Measurements from ENCODE around the gene ANGEL1. TPM values are rescaled to one million over a fixed set of nuclear protein-coding genes. Genes with fewer than 3 reads are reported as not detected.

ANGEL1 gene
- total and polyA plus RNA-seq, 2 of the 13 experiments (the other 11 are each of a cell fraction or from before 2014, with no cell fraction given), result 14.3 to 20.1 TPM

DNA sequence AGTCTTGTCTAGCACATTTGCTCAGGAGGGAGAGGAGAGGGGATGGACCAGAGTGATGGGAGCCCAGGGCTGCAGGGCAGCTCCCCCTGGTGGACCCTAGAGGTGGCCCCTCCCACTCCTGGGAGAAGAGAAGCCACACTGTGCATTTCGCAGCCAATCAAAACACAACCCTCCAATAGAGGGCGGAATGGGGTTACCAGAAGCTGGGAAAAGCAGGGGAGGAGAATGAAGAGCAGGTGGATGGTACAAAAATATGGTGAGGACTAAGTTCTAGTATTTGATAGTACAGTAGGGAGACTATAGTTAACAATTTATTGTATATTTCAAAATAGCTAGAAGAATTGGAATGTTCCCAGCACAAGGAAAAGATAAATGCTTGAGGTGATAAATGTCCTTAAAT, 27.8 kb downstream of the ANGEL1 start (continued):
- TF ChIP-seq, protein P1, sequence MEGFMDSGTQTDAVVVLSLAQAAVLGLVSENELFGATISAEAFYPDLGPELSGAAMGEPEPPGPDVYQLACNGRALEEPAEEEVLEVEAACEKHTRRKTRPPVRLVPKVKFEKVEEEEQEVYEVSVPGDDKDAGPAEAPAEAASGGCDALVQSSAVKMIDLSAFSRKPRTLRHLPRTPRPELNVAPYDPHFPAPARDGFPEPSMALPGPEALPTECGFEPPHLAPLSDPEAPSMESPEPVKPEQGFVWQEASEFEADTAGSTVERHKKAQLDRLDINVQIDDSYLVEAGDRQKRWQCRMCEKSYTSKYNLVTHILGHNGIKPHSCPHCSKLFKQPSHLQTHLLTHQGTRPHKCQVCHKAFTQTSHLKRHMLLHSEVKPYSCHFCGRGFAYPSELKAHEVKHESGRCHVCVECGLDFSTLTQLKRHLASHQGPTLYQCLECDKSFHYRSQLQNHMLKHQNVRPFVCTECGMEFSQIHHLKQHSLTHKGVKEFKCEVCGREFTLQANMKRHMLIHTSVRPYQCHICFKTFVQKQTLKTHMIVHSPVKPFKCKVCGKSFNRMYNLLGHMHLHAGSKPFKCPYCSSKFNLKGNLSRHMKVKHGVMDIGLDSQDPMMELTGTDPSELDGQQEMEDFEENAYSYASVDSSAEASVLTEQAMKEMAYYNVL (CRISPR knock-in tag; IDR thresholded peaks at IDR 0.05; ENCODE audit: borderline replicate concordance), result 0 out of 2 replicates have a peak, but pooled peaks have one; percentile 31
- TF ChIP-seq ZNF256 (CRISPR knock-in tag; conservative IDR thresholded peaks at IDR 0.05) (no peak), PAF1 (CRISPR knock-in tag; IDR thresholded peaks at IDR 0.05) (no peak), KLF13 (CRISPR knock-in tag; IDR thresholded peaks at IDR 0.05) (0 out of 2 replicates have a peak, but pooled peaks have one; percentile 53), DPF2 (CRISPR knock-in tag; IDR thresholded peaks at IDR 0.05; ENCODE audit: borderline replicate concordance, low read depth) (no peak), TCF12 (IDR thresholded peaks at IDR 0.05) (no peak), TCF12 (CRISPR knock-in tag; IDR thresholded peaks at IDR 0.05) (no peak), MED8 (CRISPR knock-in tag; IDR thresholded peaks at IDR 0.05; ENCODE audit: insufficient replicate concordance) (no peak), SP140L (CRISPR knock-in tag; IDR thresholded peaks at IDR 0.05; ENCODE audit: borderline replicate concordance) (no peak), ZNF350 (CRISPR knock-in tag; IDR thresholded peaks at IDR 0.05; ENCODE audit: borderline replicate concordance, low read depth) (0 out of 2 replicates have a peak, but pooled peaks have one; percentile 33), CBFB (CRISPR knock-in tag; IDR thresholded peaks at IDR 0.05) (0 out of 2 replicates have a peak, but pooled peaks have one; percentile 26), ZNF20 (CRISPR knock-in tag; IDR thresholded peaks at IDR 0.05) (no peak), ZNF543 (CRISPR knock-in tag; IDR thresholded peaks at IDR 0.05) (no peak), HOXA7 (CRISPR knock-in tag; IDR thresholded peaks at IDR 0.05) (no peak), ZNF430 (CRISPR knock-in tag; IDR thresholded peaks at IDR 0.05) (0 out of 2 replicates have a peak, but pooled peaks have one; percentile 24)
- TF ChIP-seq, protein P2, sequence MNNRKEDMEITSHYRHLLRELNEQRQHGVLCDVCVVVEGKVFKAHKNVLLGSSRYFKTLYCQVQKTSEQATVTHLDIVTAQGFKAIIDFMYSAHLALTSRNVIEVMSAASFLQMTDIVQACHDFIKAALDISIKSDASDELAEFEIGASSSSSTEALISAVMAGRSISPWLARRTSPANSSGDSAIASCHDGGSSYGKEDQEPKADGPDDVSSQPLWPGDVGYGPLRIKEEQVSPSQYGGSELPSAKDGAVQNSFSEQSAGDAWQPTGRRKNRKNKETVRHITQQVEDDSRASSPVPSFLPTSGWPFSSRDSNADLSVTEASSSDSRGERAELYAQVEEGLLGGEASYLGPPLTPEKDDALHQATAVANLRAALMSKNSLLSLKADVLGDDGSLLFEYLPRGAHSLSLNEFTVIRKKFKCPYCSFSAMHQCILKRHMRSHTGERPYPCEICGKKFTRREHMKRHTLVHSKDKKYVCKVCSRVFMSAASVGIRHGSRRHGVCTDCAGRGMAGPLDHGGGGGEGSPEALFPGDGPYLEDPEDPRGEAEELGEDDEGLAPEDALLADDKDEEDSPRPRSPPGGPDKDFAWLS (CRISPR knock-in tag; IDR thresholded peaks at IDR 0.05; ENCODE audit: borderline replicate concordance), result no peak
- TF ChIP-seq, protein P3, sequence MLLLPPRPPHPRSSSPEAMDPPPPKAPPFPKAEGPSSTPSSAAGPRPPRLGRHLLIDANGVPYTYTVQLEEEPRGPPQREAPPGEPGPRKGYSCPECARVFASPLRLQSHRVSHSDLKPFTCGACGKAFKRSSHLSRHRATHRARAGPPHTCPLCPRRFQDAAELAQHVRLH (CRISPR knock-in tag; IDR thresholded peaks at IDR 0.05; ENCODE audit: borderline replicate concordance, low read depth), result no peak
- TF ChIP-seq, protein P4, sequence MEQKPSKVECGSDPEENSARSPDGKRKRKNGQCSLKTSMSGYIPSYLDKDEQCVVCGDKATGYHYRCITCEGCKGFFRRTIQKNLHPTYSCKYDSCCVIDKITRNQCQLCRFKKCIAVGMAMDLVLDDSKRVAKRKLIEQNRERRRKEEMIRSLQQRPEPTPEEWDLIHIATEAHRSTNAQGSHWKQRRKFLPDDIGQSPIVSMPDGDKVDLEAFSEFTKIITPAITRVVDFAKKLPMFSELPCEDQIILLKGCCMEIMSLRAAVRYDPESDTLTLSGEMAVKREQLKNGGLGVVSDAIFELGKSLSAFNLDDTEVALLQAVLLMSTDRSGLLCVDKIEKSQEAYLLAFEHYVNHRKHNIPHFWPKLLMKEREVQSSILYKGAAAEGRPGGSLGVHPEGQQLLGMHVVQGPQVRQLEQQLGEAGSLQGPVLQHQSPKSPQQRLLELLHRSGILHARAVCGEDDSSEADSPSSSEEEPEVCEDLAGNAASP (CRISPR knock-in tag; IDR thresholded peaks at IDR 0.05; ENCODE audit: borderline replicate concordance), result 0 out of 2 replicates have a peak, but pooled peaks have one; percentile 17

All from HepG2 (cell line).